GM21723 (cell line): ENCODE results near the gene LKAAEAR1.
"Not testable (repeated sequence)": the region's sequence is repeated elsewhere in the genome, so short reads cannot be mapped to it uniquely, and the experiment has no call there.

Experiments
- ATAC-seq: cut with Tn5 transposase; IDR thresholded peaks from one replicate; pipeline ENCODE4 v1.9.1; 2021; ENCODE audit warnings: mild to moderate bottlenecking, moderate library complexity; ENCODE audit not compliant: unreplicated experiment

LKAAEAR1 gene, protein sequence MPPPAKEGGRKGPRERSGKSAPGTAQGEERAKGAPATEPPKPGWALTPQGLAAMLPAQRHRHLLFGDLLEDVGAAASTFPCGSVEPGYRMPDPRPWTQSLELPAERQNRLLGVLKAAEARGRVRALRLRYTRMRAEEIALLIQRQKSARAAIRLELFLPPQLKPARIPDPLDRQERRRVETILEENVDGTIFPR

DNA sequence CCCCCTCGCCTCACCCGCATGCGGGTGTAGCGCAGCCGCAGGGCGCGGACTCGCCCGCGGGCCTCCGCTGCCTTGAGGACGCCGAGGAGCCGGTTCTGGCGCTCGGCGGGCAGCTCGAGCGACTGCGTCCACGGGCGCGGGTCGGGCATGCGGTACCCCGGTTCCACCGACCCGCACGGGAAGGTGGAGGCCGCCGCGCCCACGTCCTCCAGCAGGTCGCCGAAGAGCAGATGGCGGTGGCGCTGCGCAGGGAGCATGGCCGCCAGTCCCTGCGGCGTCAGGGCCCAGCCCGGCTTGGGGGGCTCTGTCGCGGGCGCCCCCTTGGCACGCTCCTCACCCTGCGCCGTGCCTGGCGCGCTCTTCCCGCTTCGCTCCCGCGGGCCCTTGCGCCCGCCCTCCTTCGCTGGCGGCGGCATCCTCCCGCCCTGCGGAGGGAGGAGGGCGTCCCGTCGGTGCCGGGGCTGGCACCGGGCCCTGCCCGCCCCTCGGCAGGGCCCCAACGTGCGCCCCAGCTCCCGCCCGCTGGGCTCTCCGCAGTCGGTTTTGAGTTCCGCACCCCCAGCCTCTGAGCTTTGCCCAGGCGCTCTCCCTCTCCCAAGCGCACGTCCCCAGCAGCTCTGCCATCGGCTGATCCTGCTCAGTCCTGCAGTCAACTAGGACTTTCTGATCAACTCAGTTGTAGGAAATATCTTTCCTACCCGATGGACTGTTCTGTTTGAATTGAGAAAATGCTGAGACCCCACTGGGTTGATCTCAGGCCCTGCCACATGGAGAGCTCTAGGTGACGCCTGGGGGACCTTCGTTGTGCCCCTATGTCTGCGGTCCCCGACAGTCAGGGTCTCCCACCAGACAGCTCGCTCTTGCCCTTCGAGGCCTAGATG is at the start of gene LKAAEAR1:
LKAAEAR1 (minus strand) TSS at position 595 of the 881 bp plus-strand sequence; CDS start at position 416, 179 bp downstream.
- ATAC-seq = no peak

DNA sequence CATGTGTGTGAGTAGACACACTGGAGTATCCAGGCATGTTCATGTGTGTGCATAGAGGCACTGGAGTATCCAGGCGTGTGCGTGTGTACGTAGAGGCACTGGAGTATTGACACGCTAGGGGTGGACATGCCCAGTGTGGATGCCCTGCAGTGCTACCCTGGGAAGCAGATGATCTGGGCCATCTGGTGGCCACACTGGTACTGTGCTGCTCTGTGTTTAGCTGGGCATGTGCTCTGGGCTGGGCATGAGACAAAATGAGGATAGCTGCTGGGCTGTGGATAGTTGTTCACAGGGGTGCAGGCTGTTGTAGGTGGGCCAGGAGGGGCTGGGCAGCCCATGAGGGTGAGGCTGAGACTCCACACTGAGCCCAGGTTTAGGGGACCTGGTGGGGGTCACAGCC is 47.2 kb upstream of the LKAAEAR1 start:
- ATAC-seq = no peak

DNA sequence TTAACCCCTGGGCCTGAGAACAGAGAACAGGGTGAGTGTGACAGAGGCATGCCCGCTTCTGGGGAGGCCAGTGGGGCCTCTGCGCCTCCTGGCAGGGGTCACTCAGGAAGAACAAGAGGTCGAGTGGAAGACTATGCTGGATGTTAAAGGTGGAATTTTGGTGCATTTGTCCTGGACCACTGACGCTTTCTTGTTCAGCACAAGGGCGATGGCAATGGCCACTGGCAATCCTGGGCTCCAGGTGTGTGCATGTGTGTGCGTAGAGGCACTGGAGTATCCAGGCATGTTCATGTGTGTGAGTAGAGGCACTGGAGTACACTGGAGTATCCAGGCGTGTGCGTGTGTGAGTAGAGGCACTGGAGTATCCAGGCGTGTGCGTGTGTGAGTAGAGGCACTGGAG is 46.7 kb upstream of the LKAAEAR1 start:
- no peak for ATAC-seq

DNA sequence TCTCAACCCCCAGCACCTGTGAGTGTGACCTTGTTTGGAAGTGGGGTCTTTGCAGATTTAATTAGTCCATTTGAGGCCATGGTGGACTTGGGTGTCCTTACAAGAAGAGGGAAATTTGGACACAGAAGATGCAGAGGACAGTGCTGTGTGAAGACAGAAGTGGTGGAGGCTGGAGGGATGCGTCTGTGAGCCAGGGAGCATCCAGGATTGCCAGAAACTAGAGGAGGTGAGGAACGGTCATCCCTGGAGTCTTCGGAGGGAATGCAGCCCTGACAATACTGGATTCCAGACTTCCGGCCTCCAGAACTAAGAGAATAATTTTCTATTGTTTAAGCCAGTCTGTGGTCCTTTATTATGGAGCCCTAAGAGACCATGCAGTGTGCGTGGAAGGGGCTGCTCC is 46.1 kb upstream of the LKAAEAR1 start:
- no peak for ATAC-seq

DNA sequence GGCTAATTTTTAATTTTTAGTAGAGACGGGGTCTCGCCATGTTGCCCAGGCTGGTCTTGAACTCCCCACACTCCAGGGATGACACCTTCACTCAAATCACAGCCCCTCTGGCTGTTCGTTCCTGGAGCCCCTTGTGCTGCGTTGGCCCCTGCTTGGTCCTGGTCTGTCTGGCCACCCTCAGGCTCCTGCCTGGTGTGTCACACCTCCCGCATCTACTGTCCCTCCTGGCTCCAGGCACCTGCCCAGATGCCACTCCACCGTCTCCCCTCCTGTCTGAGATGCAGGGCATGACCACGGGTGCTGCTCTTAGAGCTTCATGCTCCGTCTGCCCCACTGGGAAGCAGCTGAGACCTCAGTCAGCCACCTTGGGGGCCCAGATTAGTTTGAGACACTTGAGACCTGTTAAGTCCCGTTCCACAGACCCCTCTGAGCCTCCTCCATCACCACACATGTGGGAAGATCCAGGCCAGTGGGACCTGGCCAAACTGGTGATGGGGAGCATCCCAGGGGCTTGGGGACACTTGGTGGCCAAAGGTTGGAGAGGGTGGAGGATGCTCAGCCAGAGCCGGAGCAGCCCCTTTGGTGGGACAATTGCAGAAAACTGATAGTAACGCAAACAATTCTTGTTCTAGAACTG is 45.1 kb upstream of the LKAAEAR1 start:
- no peak for ATAC-seq

DNA sequence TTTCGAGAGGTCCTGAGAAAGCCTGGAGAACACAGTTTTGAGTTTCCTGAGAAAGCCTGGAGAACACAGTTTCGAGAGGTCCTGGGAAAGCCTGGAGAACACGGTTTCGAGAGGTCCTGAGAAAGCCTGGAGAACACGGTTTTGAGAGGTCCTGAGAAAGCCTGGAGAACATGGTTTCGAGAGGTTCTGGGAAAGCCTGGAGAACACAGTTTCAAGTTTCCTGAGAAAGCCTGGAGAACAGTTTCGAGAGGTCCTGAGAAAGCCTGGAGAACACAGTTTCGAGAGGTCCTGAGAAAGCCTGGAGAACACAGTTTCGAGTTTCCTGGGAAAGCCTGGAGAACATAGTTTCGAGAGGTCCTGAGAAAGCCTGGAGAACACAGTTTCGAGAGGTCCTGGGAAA is 39.3 kb upstream of the LKAAEAR1 start:
- not testable (repeated sequence) for ATAC-seq

DNA sequence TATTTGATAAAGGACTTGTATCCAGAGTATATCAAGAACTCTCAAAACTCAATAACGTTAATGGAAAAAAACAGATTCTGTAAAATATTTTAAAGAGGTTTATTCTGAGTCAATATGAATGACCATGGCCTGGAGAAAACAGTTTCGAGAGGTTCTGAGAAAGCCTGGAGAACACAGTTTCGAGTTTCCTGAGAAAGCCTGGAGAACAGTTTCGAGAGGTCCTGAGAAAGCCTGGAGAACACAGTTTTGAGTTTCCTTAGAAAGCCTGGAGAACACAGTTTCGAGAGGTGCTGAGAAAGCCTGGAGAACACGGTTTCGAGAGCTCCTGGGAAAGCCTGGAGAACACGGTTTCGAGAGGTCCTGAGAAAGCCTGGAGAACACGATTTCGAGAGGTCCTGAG is 38.7 kb upstream of the LKAAEAR1 start:
- ATAC-seq = not testable (repeated sequence)

GRCh38 chr20:64121586-64121985 is 37.4 kb upstream of the LKAAEAR1 start:
- ATAC-seq = no peak

DNA sequence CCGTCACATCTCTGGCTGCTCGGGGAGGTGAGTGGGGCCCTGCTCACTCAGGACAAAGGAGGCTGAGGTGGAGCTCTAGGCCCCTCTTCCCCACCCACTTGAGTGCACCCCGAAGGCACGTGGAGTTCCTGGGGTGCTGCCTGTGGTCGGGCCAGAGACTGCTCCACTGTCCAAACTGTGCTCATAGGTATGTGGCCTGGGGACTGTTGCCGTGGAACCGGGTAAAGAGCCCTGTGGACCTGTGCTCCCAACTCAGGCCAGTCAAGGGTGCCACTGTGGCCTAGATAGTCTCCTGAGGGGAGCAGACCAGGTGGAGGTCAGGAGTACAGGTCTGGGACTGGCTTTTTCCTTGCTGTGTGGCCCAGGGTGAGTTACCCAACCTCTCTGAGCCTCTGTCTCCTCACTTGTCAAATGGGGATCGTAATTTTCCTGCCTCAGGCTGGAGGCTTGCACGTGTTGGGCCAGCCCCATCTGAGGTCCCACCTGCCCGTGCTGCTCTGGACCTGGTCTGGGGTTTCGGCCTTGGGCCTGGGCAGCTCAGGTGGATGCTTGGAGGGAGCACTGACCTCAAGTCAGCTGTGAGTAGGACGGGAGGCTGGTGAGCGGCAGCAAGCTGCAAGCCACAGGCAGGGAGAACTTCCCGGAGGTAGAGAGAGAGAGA is 35.6 kb upstream of the LKAAEAR1 start:
- no peak for ATAC-seq

DNA sequence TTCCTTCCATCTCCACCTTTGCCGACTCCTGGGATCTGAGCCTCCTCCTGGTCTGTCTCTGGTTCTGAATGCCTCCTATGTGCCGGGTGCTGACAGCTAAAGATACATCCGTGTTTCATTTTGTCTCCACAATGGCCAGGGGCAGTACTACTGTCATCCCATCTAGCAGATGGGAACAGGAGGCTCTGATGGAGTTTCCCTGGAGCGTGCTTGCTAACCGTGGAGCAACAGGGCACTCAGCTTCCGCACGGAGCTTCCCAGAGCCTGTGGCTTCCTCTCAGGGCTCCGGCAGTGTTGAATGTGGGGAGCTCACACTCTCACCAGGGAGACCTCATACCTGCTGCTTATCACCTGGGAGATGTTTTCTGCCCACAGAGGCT is 35.1 kb upstream of the LKAAEAR1 start:
- ATAC-seq = no peak

DNA sequence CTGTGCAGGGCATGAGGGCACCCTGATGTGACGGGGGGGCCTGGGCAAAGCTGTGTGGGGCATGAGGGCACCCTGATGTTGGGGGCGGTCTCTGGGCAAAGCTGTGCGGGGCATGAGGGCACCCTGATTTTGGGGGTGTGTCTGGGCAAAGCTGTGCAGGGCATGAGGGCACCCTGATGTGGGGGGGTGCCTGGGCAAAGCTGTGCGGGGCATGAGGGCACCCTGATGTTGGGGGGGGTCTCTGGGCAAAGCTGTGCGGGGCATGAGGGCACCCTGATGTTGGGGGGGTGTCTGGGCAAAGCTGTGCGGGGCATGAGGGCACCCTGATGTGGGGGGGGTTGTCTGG is 33.2 kb upstream of the LKAAEAR1 start:
- not testable (repeated sequence) for ATAC-seq

- ATAC-seq = no peak
Measured at GRCh38 chr20:64116541-64117431, 32.6 kb upstream of the LKAAEAR1 start.

DNA sequence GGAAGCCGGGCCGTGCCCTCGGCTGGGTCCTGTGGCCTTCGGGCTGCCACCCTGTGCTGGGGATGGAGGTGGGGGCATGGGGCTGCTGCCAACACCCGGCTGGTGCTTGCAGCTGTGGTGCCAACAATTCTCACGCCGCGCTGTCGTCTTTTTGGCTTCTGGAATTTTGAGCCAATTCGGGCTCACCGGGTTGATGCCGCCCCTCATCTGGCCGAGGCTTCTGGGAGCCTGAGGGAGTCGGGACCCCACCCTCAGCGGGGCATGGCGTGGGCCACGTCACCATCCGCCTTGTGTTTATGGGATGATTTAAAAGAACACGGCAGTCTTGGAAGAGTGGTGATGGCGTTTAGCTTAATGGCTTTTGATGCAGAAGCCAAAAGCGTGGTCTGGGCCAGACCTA is 31.8 kb upstream of the LKAAEAR1 start:
- ATAC-seq = no peak

DNA sequence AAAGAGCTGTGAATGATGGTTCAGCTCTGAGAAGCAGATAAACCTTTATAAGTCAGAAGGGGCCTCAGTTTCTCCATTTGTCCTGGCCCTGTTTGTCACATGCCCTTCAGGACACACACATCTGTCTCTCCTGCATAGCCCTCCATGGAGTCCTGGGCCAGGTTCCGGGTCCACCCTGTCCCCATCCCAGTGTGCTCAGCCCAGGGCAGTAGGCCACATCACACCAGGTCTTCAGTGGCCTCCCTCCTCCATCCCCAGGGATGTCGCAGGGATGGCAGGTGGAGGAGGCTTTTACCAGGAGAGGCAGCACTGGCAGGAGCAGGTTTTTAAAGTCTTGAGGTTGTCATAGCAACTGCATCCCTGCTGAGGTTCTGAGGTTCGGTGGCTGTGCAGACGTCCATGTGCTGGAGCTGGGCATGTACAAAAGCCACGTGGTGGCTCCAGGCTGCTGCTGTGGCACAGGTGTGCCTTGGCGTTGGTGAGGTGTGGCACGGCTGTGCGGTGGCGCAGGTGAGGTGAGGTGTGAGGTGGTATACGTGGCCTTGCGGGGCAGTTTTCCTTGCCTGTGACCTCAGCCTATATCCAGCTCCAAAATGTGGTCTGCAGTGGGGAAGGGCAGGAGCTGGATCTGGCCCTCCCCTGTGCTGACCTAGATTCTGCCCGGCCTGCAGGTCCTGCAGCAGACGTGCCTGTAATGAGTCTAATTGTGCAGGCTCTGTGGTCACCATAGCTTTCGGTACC is 31.1 kb upstream of the LKAAEAR1 start:
- no peak for ATAC-seq

- no peak for ATAC-seq
Measured at GRCh38 chr20:64114356-64114971, 30.3 kb upstream of the LKAAEAR1 start.

DNA sequence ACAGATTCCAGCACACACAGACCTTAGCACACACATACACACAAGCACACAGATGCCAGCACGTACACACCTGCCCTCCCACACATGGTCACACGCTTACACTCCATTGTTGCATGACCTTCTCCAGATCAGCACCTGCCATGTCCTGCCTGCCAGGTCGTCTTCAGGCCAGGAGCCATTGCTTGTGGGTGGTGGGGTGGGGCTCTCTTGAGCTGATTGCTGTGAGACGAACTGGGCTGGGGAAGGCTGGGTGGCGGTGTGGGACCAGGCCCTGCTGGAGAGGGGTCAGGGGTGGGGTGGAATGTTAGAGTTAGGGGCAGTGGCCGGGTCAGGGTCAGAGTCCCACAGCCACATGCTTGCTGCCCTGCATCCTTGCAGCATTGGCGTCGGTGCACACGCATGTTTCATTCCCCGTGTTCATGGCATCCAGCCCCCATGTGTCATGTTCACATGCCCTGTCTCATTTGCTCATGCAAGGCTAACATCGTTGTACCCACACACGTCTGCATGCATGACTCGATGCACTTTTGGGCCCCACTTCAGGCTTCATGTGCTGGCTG is 29.7 kb upstream of the LKAAEAR1 start:
- no peak for ATAC-seq

DNA sequence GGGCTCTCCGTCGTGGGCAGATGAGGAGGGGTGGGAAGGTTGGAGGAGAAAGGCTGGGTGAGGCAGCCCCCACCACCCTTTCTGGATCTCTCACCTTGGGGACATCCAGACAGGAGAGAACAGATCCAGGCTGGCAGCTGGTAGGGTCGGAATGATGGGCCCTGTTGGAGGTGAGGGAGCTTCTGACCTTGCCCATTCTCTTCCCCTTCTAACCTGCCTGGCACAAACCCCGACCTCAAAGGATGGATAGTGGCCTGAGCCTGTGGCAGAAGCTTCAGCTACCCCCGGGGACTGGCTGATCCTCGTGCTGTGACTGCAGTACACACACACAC is 29.2 kb upstream of the LKAAEAR1 start:
- ATAC-seq = no peak

GRCh38 chr20:64112691-64113443 is 28.7 kb upstream of the LKAAEAR1 start:
- ATAC-seq = no peak
